Fibroblast of lung (primary cell): Measurements from ENCODE around the gene GINS3.

ENCODE experiments used
- CTCF ChIP-seq, 2 donors: IDR thresholded peaks in 1 of 2; conservative IDR thresholded peaks in 1 of 2; 1 replicate in 1 of 2; 2 replicates in 1 of 2; pipeline ENCODE4 v1.5.1; 2011 to 2012; ENCODE audit warnings: low read length in 2 of 2, control low read depth in 1 of 2, inconsistent platforms in 1 of 2, low read depth in 1 of 2, mild to moderate bottlenecking in 1 of 2
- EZH2 ChIP-seq: IDR thresholded peaks from 2 replicates; pipeline ENCODE4 v1.5.1; 2012; ENCODE audit warnings: low read length, control low read depth, mild to moderate bottlenecking; ENCODE audit errors: missing control alignments

GRCh38 chr16:58433569-58433951 lies 41.3 kb downstream of the GINS3 start:
- TF ChIP-seq CTCF (conservative IDR thresholded peaks at IDR 0.05 in 1 of 2, IDR thresholded peaks at IDR 0.05 in 1 of 2; ENCODE audit: low read depth in 1 of 2, low read length in 2 of 2) (no peak), EZH2 (no peak)
